ENCODE measurements around the gene CLCA2. TPM values are rescaled to one million over a fixed set of nuclear protein-coding genes. Genes with fewer than 3 reads are reported as not detected.

CLCA2 gene
- total RNA-seq, 1 donor, result 0.43 TPM

- TF ChIP-seq CTCF (IDR thresholded peaks at IDR 0.05; ENCODE audit: insufficient read depth, low read depth, low read length), result no peak
- no peak for DNase-seq (ENCODE audit: low read depth)
- H3K4me3 ChIP-seq (ENCODE audit: low read depth, low read length), result no peak overlapping the region
Observed at GRCh38 chr1:86478416-86479156, 54.6 kb downstream of the CLCA2 start.

- TF ChIP-seq CTCF (IDR thresholded peaks at IDR 0.05; ENCODE audit: insufficient read depth, low read depth, low read length), result no peak
- DNase-seq (ENCODE audit: low read depth), result no peak
- H3K4me3 ChIP-seq (ENCODE audit: low read depth, low read length), result no peak overlapping the region
Observed at GRCh38 chr1:86481966-86482365, 58.0 kb downstream of the CLCA2 start.

- no peak overlapping the region for H3K4me3 ChIP-seq (ENCODE audit: low read depth, low read length)
- DNase-seq (ENCODE audit: low read depth), result peak; percentile 75
- no peak for TF ChIP-seq CTCF (IDR thresholded peaks at IDR 0.05; ENCODE audit: insufficient read depth, low read depth, low read length)
Observed at GRCh38 chr1:86487131-86487810, 63.3 kb downstream of the CLCA2 start.

- DNase-seq (ENCODE audit: low read depth), result no peak
- no peak for TF ChIP-seq CTCF (IDR thresholded peaks at IDR 0.05; ENCODE audit: insufficient read depth, low read depth, low read length)
- no peak overlapping the region for H3K4me3 ChIP-seq (ENCODE audit: low read depth, low read length)
Observed at GRCh38 chr1:86487811-86488141, 63.8 kb downstream of the CLCA2 start.

- no peak overlapping the region for H3K4me3 ChIP-seq (ENCODE audit: low read depth, low read length)
- DNase-seq (ENCODE audit: low read depth), result no peak
- TF ChIP-seq CTCF (IDR thresholded peaks at IDR 0.05; ENCODE audit: insufficient read depth, low read depth, low read length), result no peak
Observed at GRCh38 chr1:86489242-86489878, 65.4 kb downstream of the CLCA2 start.

- TF ChIP-seq CTCF (IDR thresholded peaks at IDR 0.05; ENCODE audit: insufficient read depth, low read depth, low read length), result no peak
- DNase-seq (ENCODE audit: low read depth), result no peak
- no peak overlapping the region for H3K4me3 ChIP-seq (ENCODE audit: low read depth, low read length)
Observed at GRCh38 chr1:86491171-86491950, 67.4 kb downstream of the CLCA2 start.
